Neutrophil (primary cell): ENCODE results near the gene MTMR10.

ENCODE experiments used
- H3K27ac ChIP-seq: fragments of 200-600 bp; sonication (generic); 2 replicates; pipeline ENCODE4 v1.5.1; 2016; ENCODE audit warnings: mild to moderate bottlenecking, moderate library complexity
- H3K27me3 ChIP-seq: fragments of 200-600 bp; sonication (generic); 2 replicates; pipeline ENCODE4 v1.6.0; 2016; ENCODE audit warnings: mild to moderate bottlenecking
- H3K36me3 ChIP-seq: fragments of 200-600 bp; sonication (generic); 2 replicates; pipeline ENCODE4 v1.5.1; 2017
- H3K4me1 ChIP-seq, 2 experiments: fragments of 200-600 bp in 1 of 2; sonication (generic) in 1 of 2; 1 replicate in 1 of 2; 2 replicates in 1 of 2; pipeline versions ENCODE4 v1.5.1 to v1.6.1; 2013 to 2016; ENCODE audit warnings: low read depth in 1 of 2, low read length in 1 of 2, mild to moderate bottlenecking in 1 of 2, moderate library complexity in 1 of 2; ENCODE audit not compliant: control insufficient read depth in 1 of 2, insufficient read depth in 1 of 2
- H3K4me3 ChIP-seq, 2 experiments: fragments of 200-600 bp in 1 of 2; sonication (generic) in 1 of 2; 1 replicate in 1 of 2; 2 replicates in 1 of 2; pipeline ENCODE4 v1.5.1; 2013 to 2016; ENCODE audit warnings: low read depth in 1 of 2, low read length in 1 of 2, mild to moderate bottlenecking in 1 of 2, moderate library complexity in 1 of 2
- H3K9me3 ChIP-seq: fragments of 200-600 bp; sonication (generic); 2 replicates; pipeline ENCODE4 v1.5.1; 2016
- TF ChIP-seq, protein P1 (sequence below): fragments of 200-600 bp; sonication (generic); IDR thresholded peaks from 2 replicates; pipeline ENCODE4 v1.5.1; 2016; ENCODE audit warnings: antibody characterized with exemption

MTMR10 gene

DNA sequence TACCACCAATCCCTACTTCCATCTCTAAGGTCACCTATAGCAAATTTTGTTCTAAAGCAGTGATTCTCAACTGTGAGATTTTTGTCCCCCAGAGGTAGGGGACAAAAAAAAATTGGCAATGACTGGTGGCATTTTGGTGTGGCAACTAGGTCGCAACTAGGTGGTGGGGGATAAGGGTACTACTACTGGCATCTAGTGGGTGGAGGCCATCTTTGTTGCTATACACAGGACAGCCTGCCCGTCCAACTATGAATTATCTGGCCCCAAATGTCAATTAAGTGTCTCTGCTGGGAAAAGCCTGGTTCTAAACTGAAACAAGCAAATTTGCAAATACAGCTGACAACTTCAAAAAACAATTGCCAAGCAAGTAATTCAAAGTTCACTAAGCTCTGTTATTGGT, 1.4 kb downstream of the MTMR10 start:
- TF ChIP-seq, protein P1, sequence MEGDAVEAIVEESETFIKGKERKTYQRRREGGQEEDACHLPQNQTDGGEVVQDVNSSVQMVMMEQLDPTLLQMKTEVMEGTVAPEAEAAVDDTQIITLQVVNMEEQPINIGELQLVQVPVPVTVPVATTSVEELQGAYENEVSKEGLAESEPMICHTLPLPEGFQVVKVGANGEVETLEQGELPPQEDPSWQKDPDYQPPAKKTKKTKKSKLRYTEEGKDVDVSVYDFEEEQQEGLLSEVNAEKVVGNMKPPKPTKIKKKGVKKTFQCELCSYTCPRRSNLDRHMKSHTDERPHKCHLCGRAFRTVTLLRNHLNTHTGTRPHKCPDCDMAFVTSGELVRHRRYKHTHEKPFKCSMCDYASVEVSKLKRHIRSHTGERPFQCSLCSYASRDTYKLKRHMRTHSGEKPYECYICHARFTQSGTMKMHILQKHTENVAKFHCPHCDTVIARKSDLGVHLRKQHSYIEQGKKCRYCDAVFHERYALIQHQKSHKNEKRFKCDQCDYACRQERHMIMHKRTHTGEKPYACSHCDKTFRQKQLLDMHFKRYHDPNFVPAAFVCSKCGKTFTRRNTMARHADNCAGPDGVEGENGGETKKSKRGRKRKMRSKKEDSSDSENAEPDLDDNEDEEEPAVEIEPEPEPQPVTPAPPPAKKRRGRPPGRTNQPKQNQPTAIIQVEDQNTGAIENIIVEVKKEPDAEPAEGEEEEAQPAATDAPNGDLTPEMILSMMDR = no peak
- peak overlapping the region; percentile 99 for H3K27ac ChIP-seq
- H3K36me3 ChIP-seq = peaks cover 36% of the 10 kb centered on the region

DNA sequence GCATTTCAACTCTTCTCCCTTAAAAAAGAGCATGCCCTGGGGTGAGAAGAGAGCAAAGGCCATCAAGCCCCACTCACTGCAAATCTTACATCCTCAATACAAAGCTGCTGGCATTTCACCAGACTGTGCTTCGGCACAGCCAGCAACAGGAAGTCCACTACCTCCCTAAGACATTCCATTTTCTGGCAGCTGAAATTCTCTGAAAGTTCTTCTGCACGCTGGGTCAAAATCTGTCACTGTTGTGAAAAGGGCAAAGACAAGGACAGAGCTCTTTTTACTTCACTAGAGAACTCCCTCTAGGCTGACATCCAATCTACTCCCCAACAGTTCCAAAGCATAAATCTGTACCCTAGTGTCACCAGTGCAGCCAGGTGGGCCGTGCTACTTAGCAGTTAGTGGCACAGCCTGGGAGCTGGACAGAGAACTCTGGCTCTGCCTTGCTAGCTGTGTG, 6.3 kb downstream of the MTMR10 start:
- no peaks in the 10 kb centered on the region for H3K27me3 ChIP-seq
- TF ChIP-seq, protein P1 = no peak
- H3K27ac ChIP-seq = peak overlapping the region; percentile 67
- peaks cover 69% of the 10 kb centered on the region for H3K36me3 ChIP-seq
- H3K4me1 ChIP-seq = peaks cover 44 to 82% of the 10 kb centered on the region in 2 experiments
- H3K9me3 ChIP-seq = no peaks in the 10 kb centered on the region
- H3K4me3 ChIP-seq = peak overlapping the region in 1 of 2 experiments; percentile 2

More for the DNA sequence above, 1.4 kb downstream of the MTMR10 start:
- Histone ChIP-seq H3K4me1 (peaks cover 39 to 59% of the 10 kb centered on the region in 2 experiments), H3K27me3 (no peaks in the 10 kb centered on the region), H3K4me3 (peak overlapping the region; percentile 84 to 96), H3K9me3 (no peaks in the 10 kb centered on the region)

DNA sequence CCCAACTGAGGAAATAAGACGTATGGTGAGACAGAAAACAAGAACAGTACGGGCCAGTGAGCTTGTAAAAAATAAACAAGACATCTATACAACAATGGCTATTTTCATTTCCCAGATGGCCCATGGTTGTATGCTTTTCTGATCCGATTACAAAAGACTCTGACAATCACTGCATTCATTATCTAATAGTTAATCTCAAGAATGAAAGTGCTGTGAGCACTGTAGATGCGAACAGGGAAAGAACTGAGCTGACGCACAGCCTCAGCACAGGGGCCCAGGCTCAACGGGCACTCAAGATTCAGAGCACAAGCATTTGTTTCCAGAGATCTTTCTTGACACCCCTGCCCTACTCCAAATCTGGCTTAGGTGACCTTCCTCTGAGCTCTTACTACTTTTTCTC, 6.9 kb downstream of the MTMR10 start:
- Histone ChIP-seq H3K4me1 (peaks cover 44 to 82% of the 10 kb centered on the region in 2 experiments), H3K9me3 (no peaks in the 10 kb centered on the region), H3K27me3 (no peaks in the 10 kb centered on the region), H3K27ac (peak overlapping the region; percentile 67), H3K36me3 (peaks cover 64% of the 10 kb centered on the region), H3K4me3 (no peak overlapping the region)
- TF ChIP-seq, protein P1 = no peak

DNA sequence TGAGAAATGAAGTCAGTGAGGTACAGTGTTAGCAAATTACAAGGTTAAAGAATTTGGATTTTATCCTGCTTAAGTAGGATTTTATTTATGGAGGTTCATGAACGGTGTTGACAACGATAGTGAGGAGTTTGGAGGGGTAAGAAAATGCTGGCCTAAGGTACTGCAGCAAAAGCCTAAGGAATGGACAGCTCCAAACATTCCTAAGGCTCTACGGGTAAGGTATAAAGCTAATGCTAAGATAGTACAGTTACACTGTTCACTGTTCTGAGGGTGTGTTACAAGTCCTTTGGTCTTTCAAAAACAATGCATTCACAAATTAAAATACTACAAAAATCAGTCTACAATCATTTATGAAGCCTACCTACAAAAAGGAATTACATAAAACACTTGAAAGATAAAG, 7.3 kb downstream of the MTMR10 start:
- peaks cover 44 to 82% of the 10 kb centered on the region in 2 experiments for H3K4me1 ChIP-seq
- TF ChIP-seq, protein P1 = no peak
- peak overlapping the region; percentile 67 for H3K27ac ChIP-seq
- H3K4me3 ChIP-seq = no peak overlapping the region
- no peaks in the 10 kb centered on the region for H3K27me3 ChIP-seq
- no peaks in the 10 kb centered on the region for H3K9me3 ChIP-seq
- peaks cover 64% of the 10 kb centered on the region for H3K36me3 ChIP-seq

DNA sequence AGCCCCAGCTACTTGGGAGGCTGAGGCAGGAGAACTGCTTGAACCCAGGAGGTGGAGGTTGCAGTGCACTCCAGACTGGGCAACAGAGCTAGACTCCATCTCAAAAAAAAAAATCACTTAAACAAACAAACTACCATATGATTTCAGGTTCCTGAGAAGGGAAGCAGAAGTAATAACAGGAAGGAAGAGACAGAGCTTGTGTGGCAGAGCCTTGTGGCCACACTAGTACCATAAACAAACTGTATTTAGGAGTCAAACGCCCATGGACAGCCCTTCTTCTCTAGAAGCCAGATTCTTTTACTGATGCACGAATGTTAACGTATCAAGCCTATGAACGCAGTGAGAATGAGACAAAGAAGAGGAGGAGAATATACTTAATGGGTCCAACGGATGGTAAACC, 12.0 kb downstream of the MTMR10 start:
- TF ChIP-seq, protein P1 = peak; percentile 26
- Histone ChIP-seq H3K27ac (peak overlapping the region; percentile 90), H3K4me1 (peaks cover 43 to 63% of the 10 kb centered on the region in 2 experiments), H3K27me3 (no peaks in the 10 kb centered on the region), H3K9me3 (no peaks in the 10 kb centered on the region), H3K4me3 (peak overlapping the region; percentile 36 to 43), H3K36me3 (peaks cover 43% of the 10 kb centered on the region)
